H9 (cell line): ENCODE results near the gene ITGB3. TPM values are rescaled to one million over a fixed set of nuclear protein-coding genes. Genes with fewer than 3 reads are reported as not detected.

ENCODE experiments used
- DNase-seq: peaks from one replicate; pipeline ENCODE4 v3.0.0-alpha.2; 2017
- H2AFZ ChIP-seq: one replicate; pipeline ENCODE4 v1.6.1; 2013; ENCODE audit warnings: mild to moderate bottlenecking, low read length, control low read depth, moderate library complexity
- H2AK5ac ChIP-seq: 2 replicates; pipeline ENCODE4 v1.6.1; 2013; ENCODE audit warnings: low read length, control low read depth, mixed read lengths; ENCODE audit not compliant: insufficient read length
- H2BK120ac ChIP-seq: one replicate; pipeline ENCODE4 v1.6.1; 2013; ENCODE audit warnings: low read depth, mild to moderate bottlenecking, low read length, control low read depth, inconsistent platforms; ENCODE audit not compliant: poor library complexity, severe bottlenecking
- H2BK12ac ChIP-seq: 2 replicates; pipeline ENCODE4 v1.6.1; 2013; ENCODE audit warnings: low read length, control low read depth, mixed read lengths, low read depth; ENCODE audit not compliant: insufficient read length
- H2BK15ac ChIP-seq: 2 replicates; pipeline ENCODE4 v1.6.1; 2013; ENCODE audit warnings: low read depth, low read length, control low read depth
- H2BK20ac ChIP-seq: one replicate; pipeline ENCODE4 v1.6.1; 2013; ENCODE audit warnings: low read depth, mild to moderate bottlenecking, low read length, control low read depth, inconsistent platforms; ENCODE audit not compliant: poor library complexity, severe bottlenecking
- H2BK5ac ChIP-seq: 2 replicates; pipeline ENCODE4 v1.6.1; 2013; ENCODE audit warnings: low read length, control low read depth, mixed read lengths; ENCODE audit not compliant: insufficient read length
- H3K14ac ChIP-seq: 2 replicates; pipeline ENCODE4 v1.6.1; 2013; ENCODE audit warnings: low read length, control low read depth; ENCODE audit not compliant: insufficient read depth
- H3K18ac ChIP-seq: 2 replicates; pipeline ENCODE4 v1.6.1; 2013; ENCODE audit warnings: low read depth, mild to moderate bottlenecking, mixed read lengths, low read length, control low read depth; ENCODE audit not compliant: insufficient read length
- H3K23ac ChIP-seq: 2 replicates; pipeline ENCODE4 v1.6.1; 2013; ENCODE audit warnings: low read length, control low read depth, mixed read lengths, low read depth; ENCODE audit not compliant: insufficient read length
- H3K23me2 ChIP-seq: 2 replicates; pipeline ENCODE4 v1.6.1; 2013; ENCODE audit warnings: low read depth, mild to moderate bottlenecking, mixed read lengths, low read length, control low read depth; ENCODE audit not compliant: insufficient read length, poor library complexity, severe bottlenecking
- H3K27ac ChIP-seq: 2 replicates; pipeline ENCODE4 v1.5.1; 2013; ENCODE audit warnings: low read length, control low read depth, mixed read lengths, low read depth; ENCODE audit not compliant: insufficient read length
- H3K27me3 ChIP-seq: 2 replicates; pipeline ENCODE4 v1.6.1; 2013; ENCODE audit warnings: low read length, control low read depth, inconsistent platforms; ENCODE audit not compliant: insufficient read depth
- H3K4ac ChIP-seq: 2 replicates; pipeline ENCODE4 v1.6.1; 2013; ENCODE audit warnings: low read depth, mild to moderate bottlenecking, control low read depth, inconsistent platforms, low read length, moderate library complexity
- H3K4me1 ChIP-seq: 2 replicates; pipeline ENCODE4 v1.6.1; 2013; ENCODE audit warnings: low read length, control low read depth, inconsistent platforms; ENCODE audit not compliant: insufficient read depth
- H3K4me2 ChIP-seq: 2 replicates; pipeline ENCODE4 v1.6.1; 2013; ENCODE audit warnings: low read length, control low read depth, mixed read lengths; ENCODE audit not compliant: insufficient read length, insufficient read depth
- H3K56ac ChIP-seq: 2 replicates; pipeline ENCODE4 v1.6.1; 2013; ENCODE audit warnings: low read depth, mild to moderate bottlenecking, mixed read lengths, low read length, control low read depth; ENCODE audit not compliant: insufficient read length
- H3K79me1 ChIP-seq: 2 replicates; pipeline ENCODE4 v1.6.1; 2013; ENCODE audit warnings: low read depth, mild to moderate bottlenecking, moderate library complexity, low read length, control low read depth, inconsistent platforms; ENCODE audit not compliant: insufficient read depth, poor library complexity, severe bottlenecking
- H3K79me2 ChIP-seq: 2 replicates; pipeline ENCODE4 v1.6.1; 2013; ENCODE audit warnings: low read length, control low read depth, inconsistent platforms; ENCODE audit not compliant: insufficient read depth
- H3K9ac ChIP-seq: 2 replicates; pipeline ENCODE4 v1.6.1; 2013; ENCODE audit warnings: low read length, control low read depth, mixed read lengths; ENCODE audit not compliant: insufficient read length; ENCODE audit errors: extremely low read depth
- H3K9me3 ChIP-seq: one replicate; pipeline ENCODE4 v1.6.1; 2013; ENCODE audit warnings: low read depth, low read length, inconsistent platforms; ENCODE audit not compliant: control insufficient read depth
- H3T11ph ChIP-seq: one replicate; pipeline ENCODE4 v1.6.1; 2013; ENCODE audit warnings: mild to moderate bottlenecking, low read length, control low read depth, inconsistent platforms
- H4K20me1 ChIP-seq: one replicate; pipeline ENCODE4 v1.6.1; 2013; ENCODE audit not compliant: control insufficient read depth, insufficient read length, insufficient read depth
- H4K5ac ChIP-seq: 2 replicates; pipeline ENCODE4 v1.6.1; 2013; ENCODE audit warnings: low read depth, mild to moderate bottlenecking, mixed read lengths, low read length, control low read depth; ENCODE audit not compliant: insufficient read length
- H4K8ac ChIP-seq: replicated peaks from 2 replicates; pipeline ENCODE4 v1.6.1; 2013; ENCODE audit warnings: low read length, control low read depth, mixed read lengths, low read depth; ENCODE audit not compliant: insufficient read length
- H4K91ac ChIP-seq: 2 replicates; pipeline ENCODE4 v1.6.1; 2013; ENCODE audit warnings: low read depth, mild to moderate bottlenecking, moderate library complexity, mixed read lengths, low read length, control low read depth; ENCODE audit not compliant: insufficient read length
- H3K27ac Mint-ChIP-seq, 3 experiments: 2 replicates in 2 of 3; 3 replicates in 1 of 3; pipeline ENCODE4 v1.8.0; 2020 to 2021; ENCODE audit warnings: mixed read lengths in 3 of 3, mild to moderate bottlenecking in 1 of 3, moderate library complexity in 1 of 3
- H3K27me3 Mint-ChIP-seq: 2 replicates; pipeline ENCODE4 v1.8.0; 2021; ENCODE audit warnings: low read depth, mild to moderate bottlenecking, moderate library complexity, mixed read lengths
- H3K36me3 Mint-ChIP-seq, 3 experiments: 2 replicates in 2 of 3; 3 replicates in 1 of 3; pipeline ENCODE4 v1.8.0; 2020 to 2021; ENCODE audit warnings: low read depth in 3 of 3, mixed read lengths in 3 of 3; ENCODE audit not compliant: insufficient read depth in 1 of 3
- H3K4me1 Mint-ChIP-seq, 2 experiments: 2 replicates each; pipeline ENCODE4 v1.8.0; 2020; ENCODE audit warnings: mixed read lengths in 2 of 2
- H3K4me3 Mint-ChIP-seq, 2 experiments: 2 replicates in 1 of 2; 3 replicates in 1 of 2; pipeline ENCODE4 v1.8.0; 2020 to 2021; ENCODE audit warnings: mild to moderate bottlenecking in 2 of 2, mixed read lengths in 2 of 2, moderate library complexity in 1 of 2
- H3K9me3 Mint-ChIP-seq, 2 experiments: 2 replicates in 1 of 2; 3 replicates in 1 of 2; pipeline ENCODE4 v1.8.0; 2020; ENCODE audit warnings: mild to moderate bottlenecking in 2 of 2, mixed read lengths in 2 of 2, moderate library complexity in 1 of 2
- WGBS: extraction: QIAGEN DNeasy Blood & Tissue Kit; methylation state at CpG from one replicate; pipeline ENCODE4 v1.1.7; 2013; ENCODE audit warnings: missing lambda C conversion rate, low lambda C conversion rate, mixed read lengths; ENCODE audit not compliant: insufficient read length; ENCODE audit errors: extremely low coverage; 5-methylcytosine and 5-hydroxymethylcytosine counted together
- total RNA-seq: library from RNA; stranded (reverse); gene quantifications from 2 replicates; pipeline ENCODE4 v1.2.1, GENCODE V29; 2021
- TF ChIP-seq, protein P1 (sequence below): fragments of 200-600 bp; sonication (generic); conservative IDR thresholded peaks from 3 replicates; pipeline ENCODE4 v1.8.0; 2021; ENCODE audit warnings: antibody characterized with exemption, mild to moderate bottlenecking

ITGB3 gene
- total RNA-seq, 1 experiment from 2014 or later, result not detected

DNA sequence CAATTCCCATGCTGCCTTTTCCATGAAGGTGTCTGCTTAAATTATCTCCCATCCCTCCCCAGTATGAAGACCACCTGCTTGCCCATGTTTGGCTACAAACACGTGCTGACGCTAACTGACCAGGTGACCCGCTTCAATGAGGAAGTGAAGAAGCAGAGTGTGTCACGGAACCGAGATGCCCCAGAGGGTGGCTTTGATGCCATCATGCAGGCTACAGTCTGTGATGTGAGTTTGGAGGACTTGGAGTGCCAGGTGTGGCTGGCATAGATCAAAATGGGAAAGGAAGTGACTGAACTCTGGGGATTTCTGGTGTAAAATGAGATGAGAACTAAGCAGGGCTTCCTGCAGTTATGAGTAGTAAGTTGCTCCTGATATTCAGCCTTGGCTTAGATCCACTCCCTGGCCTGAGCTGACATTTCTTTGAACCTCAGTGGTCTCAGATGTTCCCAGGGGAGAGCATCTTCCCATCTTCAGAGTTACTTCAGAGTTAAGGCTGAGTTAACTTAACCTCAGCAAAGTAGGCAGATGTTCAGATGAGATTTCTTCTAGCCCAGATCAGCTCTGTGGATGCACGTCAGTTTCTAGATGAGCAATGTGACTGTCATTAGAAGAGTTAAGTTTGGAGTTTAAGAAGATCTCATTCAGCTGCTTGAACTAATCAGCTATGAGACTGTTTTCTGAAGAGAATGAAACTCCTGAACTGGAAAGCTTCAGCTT lies 32.7 kb downstream of the ITGB3 start:
- DNase-seq, result no peak
- Histone ChIP-seq H3K23me2 (no peaks in the 10 kb centered on the region), H2AK5ac (no peak overlapping the region), H3K23ac (no peak overlapping the region), H4K91ac (no peak overlapping the region), H2BK12ac (no peak overlapping the region), H3K4ac (no peak overlapping the region), H2BK20ac (no peak overlapping the region), H3K4me1 (no peaks in the 10 kb centered on the region), H3K4me2 (no peak overlapping the region), H3K56ac (no peak overlapping the region), H3T11ph (no peak overlapping the region), H3K27me3 (no peaks in the 10 kb centered on the region), H3K18ac (no peak overlapping the region), H3K9ac (no peak overlapping the region), H3K14ac (no peak overlapping the region), H4K20me1 (no peaks in the 10 kb centered on the region), H4K8ac (no peak overlapping the region), H3K27ac (no peak overlapping the region), H2BK5ac (no peak overlapping the region), H2BK15ac (no peak overlapping the region), H4K5ac (no peak overlapping the region), H3K79me1 (no peaks in the 10 kb centered on the region), H2BK120ac (no peak overlapping the region), H3K79me2 (no peaks in the 10 kb centered on the region), H2AFZ (no peak overlapping the region), H3K9me3 (no peaks in the 10 kb centered on the region)
- peaks cover 7% of the 10 kb centered on the region; the same call in 1 of the 2 replicates for H3K27me3 Mint-ChIP-seq
- TF ChIP-seq, protein P1, sequence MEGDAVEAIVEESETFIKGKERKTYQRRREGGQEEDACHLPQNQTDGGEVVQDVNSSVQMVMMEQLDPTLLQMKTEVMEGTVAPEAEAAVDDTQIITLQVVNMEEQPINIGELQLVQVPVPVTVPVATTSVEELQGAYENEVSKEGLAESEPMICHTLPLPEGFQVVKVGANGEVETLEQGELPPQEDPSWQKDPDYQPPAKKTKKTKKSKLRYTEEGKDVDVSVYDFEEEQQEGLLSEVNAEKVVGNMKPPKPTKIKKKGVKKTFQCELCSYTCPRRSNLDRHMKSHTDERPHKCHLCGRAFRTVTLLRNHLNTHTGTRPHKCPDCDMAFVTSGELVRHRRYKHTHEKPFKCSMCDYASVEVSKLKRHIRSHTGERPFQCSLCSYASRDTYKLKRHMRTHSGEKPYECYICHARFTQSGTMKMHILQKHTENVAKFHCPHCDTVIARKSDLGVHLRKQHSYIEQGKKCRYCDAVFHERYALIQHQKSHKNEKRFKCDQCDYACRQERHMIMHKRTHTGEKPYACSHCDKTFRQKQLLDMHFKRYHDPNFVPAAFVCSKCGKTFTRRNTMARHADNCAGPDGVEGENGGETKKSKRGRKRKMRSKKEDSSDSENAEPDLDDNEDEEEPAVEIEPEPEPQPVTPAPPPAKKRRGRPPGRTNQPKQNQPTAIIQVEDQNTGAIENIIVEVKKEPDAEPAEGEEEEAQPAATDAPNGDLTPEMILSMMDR, result no peak
- H3K4me1 Mint-ChIP-seq, result peaks cover 7 to 10% of the 10 kb centered on the region in 2 experiments
- no CpG with 5 or more reads among the region's 6 CpGs for WGBS
- H3K27ac Mint-ChIP-seq, result no peak overlapping the region
- no peaks in the 10 kb centered on the region for H3K9me3 Mint-ChIP-seq
- H3K36me3 Mint-ChIP-seq, result no peaks in the 10 kb centered on the region; a peak in 1 of 7 replicates
- H3K4me3 Mint-ChIP-seq, result no peak overlapping the region
